Measurements from ENCODE around the gene ARHGEF17.

DNA sequence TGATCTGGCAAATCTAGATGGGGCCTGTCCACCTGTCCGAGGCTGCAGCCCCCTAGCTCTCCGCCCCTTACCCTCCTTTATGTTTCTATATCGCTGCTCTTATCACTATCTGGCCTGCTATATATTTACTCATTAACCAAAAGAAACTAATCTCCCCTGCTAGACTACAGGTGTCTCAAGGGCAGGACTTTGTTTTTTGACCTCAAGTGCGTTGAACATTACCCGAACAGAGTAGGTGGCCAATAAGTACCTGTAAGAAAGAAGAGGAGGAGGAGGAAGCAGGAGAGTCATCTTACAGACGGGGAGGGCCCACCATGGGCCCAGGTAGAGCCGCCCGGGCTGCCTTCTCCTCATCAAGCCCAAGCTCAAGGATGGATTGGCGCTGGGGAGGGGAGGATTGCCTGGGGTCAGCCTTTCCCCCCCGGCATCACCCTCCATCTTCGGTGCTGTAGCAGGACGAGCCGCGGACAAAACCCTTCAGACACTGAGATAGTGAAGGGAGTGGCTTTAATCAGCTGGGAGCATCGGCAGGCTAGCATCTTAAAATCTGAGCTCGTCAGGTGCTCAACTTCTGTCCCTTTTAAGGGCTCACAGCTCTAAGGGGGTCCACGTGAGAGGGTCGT is 37.1 kb upstream of the ARHGEF17 start:
- TF ChIP-seq POLR2AphosphoS5 (IDR thresholded peaks at IDR 0.05; ENCODE audit: low read depth, low read length) (no peak), TAF1 (IDR thresholded peaks at IDR 0.05; ENCODE audit: borderline replicate concordance, insufficient read depth, low read length) (no peak), SIN3A (IDR thresholded peaks at IDR 0.05; ENCODE audit: borderline replicate concordance, insufficient read depth, low read length) (no peak)
- TF ChIP-seq, protein P1, sequence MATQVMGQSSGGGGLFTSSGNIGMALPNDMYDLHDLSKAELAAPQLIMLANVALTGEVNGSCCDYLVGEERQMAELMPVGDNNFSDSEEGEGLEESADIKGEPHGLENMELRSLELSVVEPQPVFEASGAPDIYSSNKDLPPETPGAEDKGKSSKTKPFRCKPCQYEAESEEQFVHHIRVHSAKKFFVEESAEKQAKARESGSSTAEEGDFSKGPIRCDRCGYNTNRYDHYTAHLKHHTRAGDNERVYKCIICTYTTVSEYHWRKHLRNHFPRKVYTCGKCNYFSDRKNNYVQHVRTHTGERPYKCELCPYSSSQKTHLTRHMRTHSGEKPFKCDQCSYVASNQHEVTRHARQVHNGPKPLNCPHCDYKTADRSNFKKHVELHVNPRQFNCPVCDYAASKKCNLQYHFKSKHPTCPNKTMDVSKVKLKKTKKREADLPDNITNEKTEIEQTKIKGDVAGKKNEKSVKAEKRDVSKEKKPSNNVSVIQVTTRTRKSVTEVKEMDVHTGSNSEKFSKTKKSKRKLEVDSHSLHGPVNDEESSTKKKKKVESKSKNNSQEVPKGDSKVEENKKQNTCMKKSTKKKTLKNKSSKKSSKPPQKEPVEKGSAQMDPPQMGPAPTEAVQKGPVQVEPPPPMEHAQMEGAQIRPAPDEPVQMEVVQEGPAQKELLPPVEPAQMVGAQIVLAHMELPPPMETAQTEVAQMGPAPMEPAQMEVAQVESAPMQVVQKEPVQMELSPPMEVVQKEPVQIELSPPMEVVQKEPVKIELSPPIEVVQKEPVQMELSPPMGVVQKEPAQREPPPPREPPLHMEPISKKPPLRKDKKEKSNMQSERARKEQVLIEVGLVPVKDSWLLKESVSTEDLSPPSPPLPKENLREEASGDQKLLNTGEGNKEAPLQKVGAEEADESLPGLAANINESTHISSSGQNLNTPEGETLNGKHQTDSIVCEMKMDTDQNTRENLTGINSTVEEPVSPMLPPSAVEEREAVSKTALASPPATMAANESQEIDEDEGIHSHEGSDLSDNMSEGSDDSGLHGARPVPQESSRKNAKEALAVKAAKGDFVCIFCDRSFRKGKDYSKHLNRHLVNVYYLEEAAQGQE (IDR thresholded peaks at IDR 0.05; ENCODE audit: insufficient read depth in 1 of 2, low read depth in 2 of 2, low read length in 2 of 2) = no peak
